Cardiac fibroblast (primary cell): ENCODE measurements around the gene RASA3.
A peak's percentile ranks its signal among the peaks of the same experiment; 100 is the strongest.

Experiments
- DNase-seq, 2 donors: peaks; one replicate each; pipeline versions ENCODE4 v3.0.0 to v3.0.0-alpha.2; 2010; ENCODE audit warnings: low read depth in 2 of 2
- H3K4me3 ChIP-seq, 2 donors: replicated peaks in 1 of 2; 1 replicate in 1 of 2; 2 replicates in 1 of 2; pipeline ENCODE4 v1.5.1; 2011; ENCODE audit warnings: low read depth in 2 of 2, low read length in 2 of 2, mild to moderate bottlenecking in 2 of 2, moderate library complexity in 1 of 2
- TF ChIP-seq, protein P1 (sequence below): IDR thresholded peaks from one replicate; pipeline ENCODE4 v1.5.1; 2011; ENCODE audit warnings: low read depth, mild to moderate bottlenecking, low read length, inconsistent platforms

RASA3 gene

DNA sequence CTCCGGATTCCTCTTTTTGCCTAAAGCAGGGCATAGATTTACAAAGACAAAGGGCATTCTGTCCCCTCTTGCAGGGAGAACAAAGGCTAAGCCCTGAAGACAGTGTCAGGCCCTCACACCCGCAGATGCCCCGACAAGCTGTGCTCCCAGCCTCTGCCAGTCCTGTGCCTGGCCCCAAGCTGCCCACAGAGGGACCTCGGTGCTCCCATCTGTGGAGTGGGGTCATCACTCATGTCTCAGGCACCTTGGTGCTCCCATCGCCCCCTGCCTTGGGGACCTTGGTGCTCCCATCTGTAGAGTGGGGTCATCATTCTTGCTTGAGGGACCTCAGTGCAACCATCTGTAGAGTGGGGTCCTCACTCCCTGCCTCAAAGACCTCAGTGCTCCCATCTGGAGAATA lies 182.9 kb downstream of the RASA3 start:
- DNase-seq = no peak
- TF ChIP-seq, protein P1, sequence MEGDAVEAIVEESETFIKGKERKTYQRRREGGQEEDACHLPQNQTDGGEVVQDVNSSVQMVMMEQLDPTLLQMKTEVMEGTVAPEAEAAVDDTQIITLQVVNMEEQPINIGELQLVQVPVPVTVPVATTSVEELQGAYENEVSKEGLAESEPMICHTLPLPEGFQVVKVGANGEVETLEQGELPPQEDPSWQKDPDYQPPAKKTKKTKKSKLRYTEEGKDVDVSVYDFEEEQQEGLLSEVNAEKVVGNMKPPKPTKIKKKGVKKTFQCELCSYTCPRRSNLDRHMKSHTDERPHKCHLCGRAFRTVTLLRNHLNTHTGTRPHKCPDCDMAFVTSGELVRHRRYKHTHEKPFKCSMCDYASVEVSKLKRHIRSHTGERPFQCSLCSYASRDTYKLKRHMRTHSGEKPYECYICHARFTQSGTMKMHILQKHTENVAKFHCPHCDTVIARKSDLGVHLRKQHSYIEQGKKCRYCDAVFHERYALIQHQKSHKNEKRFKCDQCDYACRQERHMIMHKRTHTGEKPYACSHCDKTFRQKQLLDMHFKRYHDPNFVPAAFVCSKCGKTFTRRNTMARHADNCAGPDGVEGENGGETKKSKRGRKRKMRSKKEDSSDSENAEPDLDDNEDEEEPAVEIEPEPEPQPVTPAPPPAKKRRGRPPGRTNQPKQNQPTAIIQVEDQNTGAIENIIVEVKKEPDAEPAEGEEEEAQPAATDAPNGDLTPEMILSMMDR = no peak
- H3K4me3 ChIP-seq = no peak overlapping the region

DNA sequence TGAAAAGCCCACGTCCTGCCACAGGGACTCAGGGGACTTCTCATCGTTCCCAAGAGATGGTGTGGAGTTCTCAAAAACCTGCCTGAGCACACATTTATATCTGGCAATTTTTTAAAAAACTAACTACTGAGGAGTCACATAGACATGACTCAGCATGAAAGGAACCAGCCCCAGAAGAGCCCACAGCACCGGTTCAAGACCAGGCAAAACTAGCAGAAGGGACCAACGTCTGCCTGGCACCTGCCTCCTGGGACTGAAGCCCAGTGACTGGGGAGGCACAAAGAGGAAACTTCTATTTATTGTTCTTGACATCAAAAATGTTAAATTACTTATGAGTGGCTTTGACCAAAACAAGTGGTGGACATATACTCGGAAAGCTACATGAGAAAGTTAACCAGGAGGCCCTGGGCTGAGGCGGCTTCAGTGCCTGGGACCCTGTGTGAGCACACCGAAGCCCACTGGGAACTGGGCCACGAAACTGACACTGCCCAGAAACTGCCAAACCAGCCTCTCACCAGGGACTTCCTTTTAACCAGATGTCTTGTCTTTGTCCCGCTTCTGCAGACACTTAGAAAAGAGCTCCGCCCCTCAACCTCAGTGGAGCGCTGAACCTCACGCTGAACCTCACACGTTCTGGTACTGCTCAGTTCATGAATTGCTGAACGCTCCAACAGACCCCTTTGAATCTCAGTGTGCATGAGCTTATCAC lies 184.2 kb downstream of the RASA3 start:
- no peak overlapping the region for H3K4me3 ChIP-seq
- peak in 1 of 2 donors; percentile 10 for DNase-seq
- TF ChIP-seq, protein P1 = no peak

DNA sequence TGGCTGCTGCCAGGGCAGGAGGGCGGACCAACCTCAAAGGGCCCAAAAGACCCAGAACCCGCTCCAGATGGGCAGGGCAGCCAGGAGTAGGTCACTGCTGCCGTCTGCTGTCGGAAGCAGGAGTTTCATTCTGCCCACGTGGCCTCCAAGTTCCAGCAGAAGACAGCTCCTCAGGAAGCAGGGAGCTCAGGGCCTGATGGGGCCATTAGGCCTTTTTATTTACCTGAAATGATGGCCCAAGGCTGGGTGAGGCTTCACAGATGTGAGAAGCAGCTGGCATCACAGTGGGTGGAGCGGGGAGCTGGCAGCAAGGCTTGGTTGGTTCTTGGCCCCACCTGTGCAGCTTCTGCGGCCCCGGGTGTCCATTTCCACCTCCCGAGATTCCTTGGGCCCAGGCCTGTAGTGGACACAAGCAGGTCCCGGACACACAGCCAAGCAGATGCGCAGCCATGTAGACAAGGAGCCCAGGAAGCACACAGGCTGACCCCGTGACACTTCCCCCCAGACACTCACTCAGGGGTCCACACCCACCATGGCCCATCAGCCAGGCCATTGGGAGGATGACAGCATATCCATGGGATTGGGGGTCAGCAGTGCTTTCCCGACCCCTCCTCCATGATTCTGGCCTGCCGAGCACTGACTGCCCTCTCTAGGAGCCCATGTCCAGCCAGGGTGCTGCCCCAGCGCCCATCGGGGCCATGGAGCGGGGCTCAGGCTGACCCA lies 185.0 kb downstream of the RASA3 start:
- peak; percentile 63 to 71 for DNase-seq
- TF ChIP-seq, protein P1 = peak; percentile 84
- H3K4me3 ChIP-seq = no peak overlapping the region

DNA sequence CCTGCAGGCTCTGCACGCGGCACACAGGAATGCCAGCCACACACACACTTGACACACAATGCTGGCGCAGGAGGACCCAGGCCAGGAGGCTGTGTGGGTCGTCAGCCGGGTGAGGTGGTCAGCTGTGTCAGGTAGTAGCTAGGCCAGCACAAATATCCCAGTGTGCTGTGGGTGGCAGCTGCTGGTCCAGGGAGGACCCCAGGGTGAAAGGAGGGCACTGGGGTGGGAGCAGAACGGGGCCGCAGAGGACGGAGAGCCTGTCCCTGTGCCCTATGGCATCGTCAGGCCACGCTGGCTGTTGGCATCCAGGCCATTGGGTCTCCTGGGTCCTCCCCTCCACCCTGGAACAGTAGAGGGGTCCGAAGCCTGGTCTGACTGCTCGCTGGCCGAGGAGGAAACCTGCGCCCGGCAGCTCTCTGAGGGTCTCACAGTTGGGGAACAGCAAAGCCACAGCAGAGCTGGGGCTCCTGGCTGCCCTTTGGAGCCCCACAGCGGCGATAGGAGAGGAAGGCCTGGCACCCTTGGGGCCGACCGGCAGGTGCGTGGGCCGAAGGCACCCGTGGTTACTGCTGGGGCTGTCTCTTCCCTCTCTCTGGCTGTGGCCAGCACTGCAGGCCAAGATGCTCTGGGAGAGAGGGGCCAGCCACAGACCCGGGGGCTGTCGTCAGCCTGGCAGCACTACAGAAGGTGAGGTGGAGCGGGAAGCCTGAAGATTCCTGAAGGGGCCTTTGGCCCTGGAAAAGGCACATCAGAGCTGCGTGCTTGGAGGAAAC lies 185.8 kb downstream of the RASA3 start:
- TF ChIP-seq, protein P1 = no peak
- DNase-seq = no peak
- H3K4me3 ChIP-seq = no peak overlapping the region

DNA sequence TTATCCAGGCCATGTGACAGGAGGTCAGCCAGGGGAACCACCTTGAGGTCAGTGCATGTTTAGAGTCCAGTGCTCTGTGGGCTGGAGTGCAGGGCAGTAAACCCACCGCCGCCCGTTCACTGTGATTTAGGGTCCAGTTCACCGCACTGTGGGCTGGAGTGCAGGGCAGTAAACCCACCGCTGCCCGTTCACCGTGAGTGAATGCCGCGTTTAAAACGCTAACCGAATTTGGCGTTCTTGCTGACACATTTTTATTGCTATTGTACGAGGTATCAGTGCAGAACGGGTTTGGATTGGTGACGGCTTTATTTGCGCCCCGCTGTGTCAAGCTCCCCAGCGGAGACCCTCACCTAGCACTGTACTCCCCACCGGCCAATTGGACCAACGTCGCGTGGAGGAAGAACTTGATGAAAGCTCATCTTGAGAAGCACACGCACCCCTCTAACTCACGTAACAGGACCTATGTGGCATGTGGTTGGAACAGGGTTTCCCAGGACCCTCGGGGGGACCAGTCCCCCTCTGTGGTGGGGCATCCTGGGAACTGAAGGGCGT lies 186.5 kb downstream of the RASA3 start:
- TF ChIP-seq, protein P1 = no peak
- no peak overlapping the region for H3K4me3 ChIP-seq
- no peak for DNase-seq

DNA sequence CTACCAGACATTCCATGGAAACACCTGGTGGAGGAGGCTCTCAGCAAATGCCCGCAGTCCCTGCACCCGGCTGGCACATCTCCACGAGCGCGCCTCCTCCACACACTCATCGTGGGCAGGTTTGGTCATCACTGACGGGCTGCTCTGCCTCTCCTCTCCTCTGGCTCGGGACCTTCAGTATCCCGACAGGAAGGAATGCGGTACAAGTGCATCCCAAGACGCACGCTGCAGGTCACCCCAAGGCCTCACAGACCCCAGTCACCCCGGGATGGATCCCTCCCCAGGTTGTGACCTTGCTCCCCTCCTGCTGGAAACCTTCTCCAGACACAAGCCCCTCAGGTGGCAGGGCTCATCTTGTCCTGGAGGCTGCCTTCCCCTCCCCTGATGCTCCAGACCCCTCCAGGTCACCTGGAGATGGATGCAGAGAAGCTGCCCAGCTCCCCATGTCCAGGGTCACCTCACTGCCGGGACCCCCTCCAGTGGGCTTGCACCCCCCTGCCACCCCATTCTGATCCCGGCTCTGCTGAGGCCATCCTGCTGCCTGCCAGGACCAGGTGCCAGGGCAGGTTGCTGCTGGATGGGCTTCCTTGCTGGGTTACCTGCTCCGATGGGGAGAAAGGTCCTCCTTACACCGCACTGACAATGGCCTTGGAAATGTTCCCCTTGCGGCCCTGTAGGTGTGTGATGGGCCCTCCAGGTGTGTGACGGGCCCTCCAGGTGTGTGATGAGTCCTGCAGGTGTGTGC lies 188.4 kb downstream of the RASA3 start:
- no peak for DNase-seq
- TF ChIP-seq, protein P1 = no peak

More for the DNA sequence above, 188.4 kb downstream of the RASA3 start:
- H3K4me3 ChIP-seq = no peak overlapping the region
